ENCODE measurements around the gene ATP8B2. TPM values are rescaled to one million over a fixed set of nuclear protein-coding genes. Genes with fewer than 3 reads are reported as not detected.
"Not testable (repeated sequence)": the region's sequence is repeated elsewhere in the genome, so short reads cannot be mapped to it uniquely, and the experiment has no call there.

ATP8B2 gene
- total RNA-seq, 4 donors from 2014 or later, result 107 to 175 (median 131) TPM

DNA sequence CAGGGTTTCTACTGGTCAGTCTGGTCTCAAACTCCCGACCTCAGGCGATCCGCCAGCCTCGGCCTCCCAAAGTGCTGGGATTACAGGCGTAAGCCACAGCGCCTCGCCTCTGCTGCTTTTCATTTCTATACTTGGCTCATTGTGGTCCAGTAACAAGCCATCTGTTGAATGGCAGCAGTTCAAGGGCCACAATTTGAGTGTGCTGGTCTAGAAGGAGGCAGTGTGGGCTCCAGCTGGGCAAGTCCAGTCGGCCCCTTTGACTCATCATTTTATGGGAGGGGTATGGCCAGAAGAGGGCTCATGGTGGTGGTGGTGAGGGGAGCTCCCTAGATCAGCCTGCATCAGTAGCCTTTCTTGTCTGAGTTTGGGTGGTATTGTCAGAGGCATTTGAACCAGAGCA is 33.2 kb downstream of the ATP8B2 start:
- Histone ChIP-seq H3K36me3 (no peaks in the 10 kb centered on the region), H3K27me3 (no peaks in the 10 kb centered on the region), H3K4me3 (no peak overlapping the region), H3K9me3 (no peaks in the 10 kb centered on the region), H3K27ac (no peak overlapping the region), H3K4me1 (peaks cover 0 to 8% (median 2%) of the 10 kb centered on the region in 3 donors)
- no peak for ATAC-seq
- WGBS, 2 donors (ENCODE audit: low coverage in 1 of 2), result no CpG with 5 or more reads among the region's 8 CpGs
- TF ChIP-seq POLR2A (IDR thresholded peaks at IDR 0.05) (no peak), EP300 (IDR thresholded peaks at IDR 0.05) (no peak), POLR2AphosphoS5 (IDR thresholded peaks at IDR 0.05) (no peak)
- TF ChIP-seq, protein P1, sequence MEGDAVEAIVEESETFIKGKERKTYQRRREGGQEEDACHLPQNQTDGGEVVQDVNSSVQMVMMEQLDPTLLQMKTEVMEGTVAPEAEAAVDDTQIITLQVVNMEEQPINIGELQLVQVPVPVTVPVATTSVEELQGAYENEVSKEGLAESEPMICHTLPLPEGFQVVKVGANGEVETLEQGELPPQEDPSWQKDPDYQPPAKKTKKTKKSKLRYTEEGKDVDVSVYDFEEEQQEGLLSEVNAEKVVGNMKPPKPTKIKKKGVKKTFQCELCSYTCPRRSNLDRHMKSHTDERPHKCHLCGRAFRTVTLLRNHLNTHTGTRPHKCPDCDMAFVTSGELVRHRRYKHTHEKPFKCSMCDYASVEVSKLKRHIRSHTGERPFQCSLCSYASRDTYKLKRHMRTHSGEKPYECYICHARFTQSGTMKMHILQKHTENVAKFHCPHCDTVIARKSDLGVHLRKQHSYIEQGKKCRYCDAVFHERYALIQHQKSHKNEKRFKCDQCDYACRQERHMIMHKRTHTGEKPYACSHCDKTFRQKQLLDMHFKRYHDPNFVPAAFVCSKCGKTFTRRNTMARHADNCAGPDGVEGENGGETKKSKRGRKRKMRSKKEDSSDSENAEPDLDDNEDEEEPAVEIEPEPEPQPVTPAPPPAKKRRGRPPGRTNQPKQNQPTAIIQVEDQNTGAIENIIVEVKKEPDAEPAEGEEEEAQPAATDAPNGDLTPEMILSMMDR (IDR thresholded peaks at IDR 0.05), result no peak

GRCh38 chr1:154360288-154360687 is 35.0 kb downstream of the ATP8B2 start:
- no peaks in the 10 kb centered on the region for H3K4me1 ChIP-seq
- ATAC-seq, result no peak
- H3K36me3 ChIP-seq, result no peaks in the 10 kb centered on the region
- H3K9me3 ChIP-seq, result no peaks in the 10 kb centered on the region
- TF ChIP-seq, protein P1 (IDR thresholded peaks at IDR 0.05), result no peak
- no peak for TF ChIP-seq EP300 (IDR thresholded peaks at IDR 0.05)
- TF ChIP-seq POLR2AphosphoS5 (IDR thresholded peaks at IDR 0.05), result no peak
- TF ChIP-seq POLR2A (IDR thresholded peaks at IDR 0.05), result no peak
- no peaks in the 10 kb centered on the region for H3K27me3 ChIP-seq
- no peak overlapping the region for H3K4me3 ChIP-seq
- no peak overlapping the region for H3K27ac ChIP-seq

- not testable (repeated sequence) for H3K36me3 ChIP-seq, ATAC-seq, H3K9me3 ChIP-seq, H3K27ac ChIP-seq, H3K27me3 ChIP-seq, H3K4me3 ChIP-seq, H3K4me1 ChIP-seq
- WGBS, 2 donors (ENCODE audit: low coverage in 1 of 2), result 85% methylated on average over 5 of the region's 5 CpGs; no CpG with 5 or more reads in 1 of the 2 donors
Measured at GRCh38 chr1:154360881-154361280, 35.6 kb downstream of the ATP8B2 start.

DNA sequence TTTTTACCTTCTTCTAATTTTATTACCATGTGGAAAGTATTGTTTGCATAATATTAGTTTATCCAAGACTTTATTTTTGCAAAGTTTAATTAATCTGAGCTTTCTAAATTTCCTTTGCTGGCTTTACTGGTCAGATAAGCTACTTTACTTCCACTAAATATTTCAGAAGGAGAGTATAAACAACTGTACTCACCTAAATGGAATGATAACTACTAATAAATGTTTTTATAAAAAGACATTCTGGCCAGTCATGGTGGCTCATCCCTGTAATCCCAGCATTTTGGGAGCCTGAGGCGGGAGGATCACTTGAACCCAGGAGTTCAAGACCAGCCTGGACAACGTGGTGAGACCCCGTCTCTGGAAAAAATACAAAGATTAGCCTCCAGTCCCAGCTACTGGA is 36.0 kb downstream of the ATP8B2 start:
- ATAC-seq, result no peak
- Histone ChIP-seq H3K36me3 (no peaks in the 10 kb centered on the region), H3K27ac (no peak overlapping the region), H3K4me3 (no peak overlapping the region), H3K4me1 (no peaks in the 10 kb centered on the region), H3K27me3 (no peaks in the 10 kb centered on the region), H3K9me3 (no peaks in the 10 kb centered on the region)
- 67% methylated on average over 3 of the region's 3 CpGs; no CpG with 5 or more reads in 1 of the 2 donors for WGBS, 2 donors (ENCODE audit: low coverage in 1 of 2)
- no peak for TF ChIP-seq POLR2A (IDR thresholded peaks at IDR 0.05)
- TF ChIP-seq POLR2AphosphoS5 (IDR thresholded peaks at IDR 0.05), result no peak
- TF ChIP-seq, protein P1 (IDR thresholded peaks at IDR 0.05), result no peak
- TF ChIP-seq EP300 (IDR thresholded peaks at IDR 0.05), result no peak

DNA sequence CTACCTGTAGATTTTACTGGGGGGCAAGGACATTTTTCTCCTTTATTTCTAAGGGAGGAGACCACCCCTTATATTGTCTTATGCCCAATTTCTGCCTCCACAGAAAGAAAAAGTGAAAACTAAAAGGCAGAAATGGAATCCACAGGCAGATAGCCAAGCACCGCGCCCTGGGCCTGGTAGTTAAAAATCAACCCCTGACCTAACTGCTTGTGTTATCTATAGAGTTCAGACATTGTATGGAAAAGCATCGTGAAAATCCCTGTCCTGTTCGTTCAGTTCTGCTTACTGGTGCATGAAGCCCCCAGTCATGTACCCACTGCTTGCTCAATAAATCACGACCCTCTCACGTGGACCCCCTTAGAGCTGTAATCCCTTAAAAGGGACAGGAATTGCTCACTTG is 46.1 kb downstream of the ATP8B2 start:
- H3K27me3 ChIP-seq, result no peaks in the 10 kb centered on the region
- TF ChIP-seq POLR2A (IDR thresholded peaks at IDR 0.05) (no peak), POLR2AphosphoS5 (IDR thresholded peaks at IDR 0.05) (no peak), EP300 (IDR thresholded peaks at IDR 0.05) (no peak)
- TF ChIP-seq, protein P1 (IDR thresholded peaks at IDR 0.05), result no peak

DNA sequence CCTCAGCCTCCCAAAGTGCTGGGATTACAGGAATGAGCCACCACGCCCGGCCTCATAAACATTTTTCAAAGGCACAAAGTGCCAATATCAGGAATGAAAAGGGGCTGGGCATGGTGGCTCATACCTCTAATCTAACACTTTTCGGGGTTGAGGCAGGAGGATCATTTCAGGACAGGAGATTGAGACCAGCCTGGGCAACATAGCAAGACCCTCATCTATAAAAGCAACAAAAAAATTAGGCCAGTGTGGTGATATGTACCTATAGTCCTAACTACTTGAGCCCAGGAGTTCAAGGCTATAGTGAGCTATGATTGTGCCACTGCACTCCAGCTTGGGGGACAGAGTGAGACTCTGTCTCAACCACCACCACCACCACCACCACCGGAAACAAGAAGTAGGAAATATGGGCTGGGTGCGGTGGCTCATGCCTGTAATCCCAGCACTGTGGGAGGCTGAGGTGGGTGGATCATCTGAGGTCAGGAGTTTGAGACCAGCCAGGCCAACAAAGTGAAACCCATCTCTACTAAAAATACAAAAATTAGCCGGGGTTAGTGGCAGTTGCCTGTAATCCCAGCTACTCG is 48.5 kb downstream of the ATP8B2 start:
- H3K27ac ChIP-seq, H3K9me3 ChIP-seq, H3K27me3 ChIP-seq, H3K4me1 ChIP-seq, H3K36me3 ChIP-seq, ATAC-seq, H3K4me3 ChIP-seq: not testable (repeated sequence)
- WGBS, 2 donors (ENCODE audit: low coverage in 1 of 2), result 100% methylated on average over 1 to 2 of the region's 7 CpGs

More for the DNA sequence above, 46.1 kb downstream of the ATP8B2 start:
- no peaks in the 10 kb centered on the region for H3K36me3 ChIP-seq
- no peak overlapping the region for H3K27ac ChIP-seq
- H3K9me3 ChIP-seq, result no peaks in the 10 kb centered on the region
- 82 to 91% methylated on average over 4 to 5 of the region's 6 CpGs for WGBS, 2 donors (ENCODE audit: low coverage in 1 of 2)
- no peak overlapping the region for H3K4me3 ChIP-seq
- H3K4me1 ChIP-seq, result no peaks in the 10 kb centered on the region
- ATAC-seq, result no peak
